ENCODE measurements around the gene STK11. TPM values are rescaled to one million over a fixed set of nuclear protein-coding genes. Genes with fewer than 3 reads are reported as not detected.
A peak's percentile ranks its signal among the peaks of the same experiment; 100 is the strongest.

STK11 gene
- total RNA-seq, 5 donors from 2014 or later (not counting 1 experiment from before 2014, with no cell fraction given) = 70.2 to 115 (median 99.5) TPM

DNA sequence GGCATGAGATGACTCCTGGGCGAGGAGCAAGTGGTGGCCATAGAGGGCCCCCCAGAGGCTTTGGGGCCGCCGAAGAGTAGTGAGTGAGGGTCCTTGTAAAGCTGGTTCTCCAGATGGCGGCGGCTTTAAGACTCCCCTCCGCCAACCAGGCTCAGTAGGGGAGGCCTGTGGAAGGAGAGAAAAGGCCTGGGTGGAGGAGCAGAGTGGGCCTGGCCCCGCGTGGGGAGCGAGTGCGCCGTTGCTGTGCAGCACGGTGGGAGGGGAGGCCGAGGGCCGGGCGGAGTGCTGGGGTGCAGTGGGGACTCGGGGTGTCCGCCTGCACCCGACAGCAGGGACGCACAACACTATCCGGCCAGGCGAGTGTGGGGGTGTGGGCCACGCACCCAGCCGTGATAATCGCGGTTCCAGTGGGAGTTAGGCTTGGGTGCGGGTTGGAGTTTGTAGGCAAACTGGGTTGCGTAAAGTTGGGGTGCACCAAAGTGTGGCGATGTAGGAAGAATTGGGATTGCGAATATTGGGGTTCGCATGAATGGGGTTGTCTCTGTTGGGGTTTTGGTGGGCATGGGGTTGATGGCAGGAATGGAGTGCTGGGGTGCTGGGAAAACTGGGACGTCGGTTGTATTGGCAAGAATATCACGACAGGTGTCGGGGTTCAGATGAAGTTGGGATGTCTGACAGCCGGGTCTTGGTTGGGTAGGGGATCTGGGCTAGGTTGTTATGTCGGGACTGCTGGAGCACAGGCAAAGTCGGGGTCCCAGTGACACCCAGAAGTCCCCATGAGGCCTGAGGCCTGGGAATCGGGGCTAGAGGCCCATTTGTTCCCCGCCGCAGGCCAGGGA is 62.9 kb downstream of the STK11 start:
- Mint-ChIP-seq H3K4me3 (peak overlapping the region; percentile 66 to 94 (median 76)), H3K36me3 (peaks cover 31% of the 10 kb centered on the region), H3K4me1 (peaks cover 55 to 73% (median 59%) of the 10 kb centered on the region in 3 donors), H3K9me3 (no peaks in the 10 kb centered on the region), H3K27me3 (no peaks in the 10 kb centered on the region), H3K27ac (peak overlapping the region; percentile 79 to 80)
- Histone ChIP-seq H3K27me3 (replicated peaks in 1 of 2; ENCODE audit: control insufficient read depth in 2 of 2, extremely low read depth in 1 of 2, insufficient read depth in 2 of 2, low read length in 1 of 2) (no peaks in the 10 kb centered on the region), H3K27ac (ENCODE audit: low read length) (peak overlapping the region; percentile 75), H3K4me1 (ENCODE audit: control insufficient read depth in 1 of 2, extremely low read depth in 1 of 2, insufficient read depth in 2 of 2, low read length in 2 of 2) (peaks cover 39 to 71% of the 10 kb centered on the region in 2 experiments), H3K9me3 (no peaks in the 10 kb centered on the region), H3K4me3 (ENCODE audit: control insufficient read depth in 1 of 2, extremely low read depth in 1 of 2, low read length in 1 of 2) (peak overlapping the region; percentile 5 to 95), H3K36me3 (ENCODE audit: control insufficient read depth in 2 of 2, extremely low read depth in 1 of 2, insufficient read depth in 1 of 2, low read length in 1 of 2) (peaks cover 13 to 30% of the 10 kb centered on the region in 2 donors)
- ChIA-PET CTCF (interaction anchor here (0.5 to 3.6 kb wide), 9 partner anchors 10 to 1768 kb away, joined by 3 to 115 read pairs (median 4); no protein-coding TSS in a partner anchor), POLR2A (interaction anchor here (0.5 to 2.8 kb wide), 29 partner anchors 9 to 877 kb away, joined by 3 to 58 read pairs (median 4); partner anchors contain the start of genes ABCA7 (in 1 of the 2), ARHGAP45 (in 1 of the 2), RNU6-2 (in 1 of the 2) and TCF3 (in 1 of the 2))
- DNase-seq = no peak
- no peak for ATAC-seq (replicated peaks in 1 of 4)
- WGBS (ENCODE audit: insufficient coverage) = 62% methylated on average over 28 of the region's 40 CpGs

- Mint-ChIP-seq H3K36me3 (peaks cover 37% of the 10 kb centered on the region), H3K27ac (peak within 1 kb of the TSS; percentile 86 to 89), H3K9me3 (no peaks in the 10 kb centered on the region), H3K4me1 (peaks cover 61 to 79% (median 64%) of the 10 kb centered on the region in 3 donors), H3K27me3 (no peaks in the 10 kb centered on the region), H3K4me3 (peak within 1 kb of the TSS; percentile 82 to 94 (median 89))
- CTCF ChIA-PET = interaction anchor here in 1 of 2 donors (0.6 to 1.4 kb wide), 6 partner anchors 11 to 1767 kb away, joined by 3 to 47 read pairs (median 4); no protein-coding TSS in a partner anchor
- ATAC-seq (replicated peaks in 1 of 4) (peak; percentile 79 to 83 (median 82)), DNase-seq (peak; percentile 94 to 100 (median 98))
- POLR2A ChIA-PET = interaction anchor here (0.5 to 2.8 kb wide), 30 partner anchors 10 to 876 kb away, joined by 3 to 58 read pairs (median 4); partner anchors contain the start of genes ABCA7 (in 1 of the 2), ARHGAP45 (in 1 of the 2), RNU6-2 (in 1 of the 2) and TCF3 (in 1 of the 2)
- Histone ChIP-seq H3K9me3 (no peaks in the 10 kb centered on the region), H3K36me3 (ENCODE audit: control insufficient read depth in 2 of 2, extremely low read depth in 1 of 2, insufficient read depth in 1 of 2, low read length in 1 of 2) (peaks cover 19 to 37% of the 10 kb centered on the region in 2 donors), H3K4me1 (ENCODE audit: control insufficient read depth in 1 of 2, extremely low read depth in 1 of 2, insufficient read depth in 2 of 2, low read length in 2 of 2) (peaks cover 44 to 77% of the 10 kb centered on the region in 2 experiments), H3K27ac (ENCODE audit: low read length) (peak within 1 kb of the TSS; percentile 91), H3K4me3 (ENCODE audit: control insufficient read depth in 1 of 2, extremely low read depth in 1 of 2, low read length in 1 of 2) (peak within 1 kb of the TSS; percentile 95 to 99), H3K27me3 (replicated peaks in 1 of 2; ENCODE audit: control insufficient read depth in 2 of 2, extremely low read depth in 1 of 2, insufficient read depth in 2 of 2, low read length in 1 of 2) (no peaks in the 10 kb centered on the region)
- WGBS (ENCODE audit: insufficient coverage) = under 1% methylated on average over 50 of the region's 50 CpGs
Observed at GRCh38 chr19:1269065-1269477, 63.5 kb downstream of the STK11 start, which contains the start of gene CIRBP. CIRBP (plus strand) TSS chr19:1269332; CDS start chr19:1270934, 1,602 bp downstream.

DNA sequence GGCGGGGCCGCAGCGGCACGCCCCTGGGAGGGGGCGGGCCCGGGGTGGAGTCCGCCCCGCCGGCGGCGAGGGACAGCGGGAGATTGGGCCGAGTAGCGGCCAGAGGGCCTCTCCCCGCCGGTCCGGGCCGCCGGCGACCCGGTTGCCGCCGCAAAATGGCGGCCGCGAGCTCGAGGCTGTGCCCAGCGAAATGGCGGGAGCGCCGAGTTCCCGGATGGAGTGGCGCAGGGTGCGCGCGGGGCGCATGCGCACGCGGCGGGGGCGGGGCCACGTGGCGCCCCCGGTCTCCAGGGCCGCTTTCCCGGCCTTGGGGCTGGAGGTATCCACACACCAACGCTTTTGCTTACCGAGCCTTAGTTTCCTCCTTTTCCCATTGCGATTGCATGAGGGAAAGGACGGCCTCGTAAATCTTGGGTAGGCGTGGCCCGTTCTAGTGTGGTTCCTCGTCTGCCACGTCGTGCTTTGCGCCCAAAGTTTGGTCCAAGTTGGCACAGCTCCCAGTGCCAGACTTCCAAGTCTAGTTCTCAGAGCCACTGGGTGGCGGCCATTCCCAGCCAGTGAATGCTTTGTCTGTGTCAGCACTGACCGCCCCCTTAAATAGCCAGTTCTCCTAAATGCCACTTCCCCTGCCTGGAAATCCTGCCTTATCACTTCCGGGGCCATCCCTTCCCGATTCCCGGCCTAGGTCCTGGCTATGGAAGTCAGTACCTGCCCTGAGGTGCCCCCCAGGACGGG is 64.1 kb downstream of the STK11 start:
- Histone ChIP-seq H3K36me3 (ENCODE audit: control insufficient read depth in 2 of 2, extremely low read depth in 1 of 2, insufficient read depth in 1 of 2, low read length in 1 of 2) (peaks cover 25 to 42% of the 10 kb centered on the region in 2 donors), H3K27ac (ENCODE audit: low read length) (peak overlapping the region; percentile 91), H3K4me1 (ENCODE audit: control insufficient read depth in 1 of 2, extremely low read depth in 1 of 2, insufficient read depth in 2 of 2, low read length in 2 of 2) (peaks cover 50 to 83% of the 10 kb centered on the region in 2 experiments), H3K27me3 (replicated peaks in 1 of 2; ENCODE audit: control insufficient read depth in 2 of 2, extremely low read depth in 1 of 2, insufficient read depth in 2 of 2, low read length in 1 of 2) (no peaks in the 10 kb centered on the region), H3K9me3 (no peaks in the 10 kb centered on the region), H3K4me3 (ENCODE audit: control insufficient read depth in 1 of 2, extremely low read depth in 1 of 2, low read length in 1 of 2) (peak overlapping the region; percentile 95 to 99)
- Mint-ChIP-seq H3K4me1 (peaks cover 64 to 78% (median 65%) of the 10 kb centered on the region in 3 donors), H3K4me3 (peak overlapping the region; percentile 82 to 94 (median 89)), H3K27ac (peak overlapping the region; percentile 86 to 89), H3K36me3 (peaks cover 37% of the 10 kb centered on the region), H3K9me3 (no peaks in the 10 kb centered on the region), H3K27me3 (no peaks in the 10 kb centered on the region)
- POLR2A ChIA-PET = interaction anchor here (0.6 to 2.8 kb wide), 13 partner anchors 10 to 1349 kb away, joined by 3 to 58 read pairs (median 5); partner anchors contain the start of genes ABCA7 (in 1 of the 2), ARHGAP45 (in 1 of the 2) and TCF3 (in 1 of the 2)
- DNase-seq (peak; percentile 73 to 93 (median 84)), ATAC-seq (replicated peaks in 1 of 4) (peak; percentile 48 to 55 (median 54))
- CTCF ChIA-PET = interaction anchor here in 1 of 2 donors (1.0 to 1.4 kb wide), 4 partner anchors 11 to 26 kb away, joined by 3 to 47 read pairs (median 4); no protein-coding TSS in a partner anchor
- WGBS (ENCODE audit: insufficient coverage) = under 1% methylated on average over 61 of the region's 64 CpGs

DNA sequence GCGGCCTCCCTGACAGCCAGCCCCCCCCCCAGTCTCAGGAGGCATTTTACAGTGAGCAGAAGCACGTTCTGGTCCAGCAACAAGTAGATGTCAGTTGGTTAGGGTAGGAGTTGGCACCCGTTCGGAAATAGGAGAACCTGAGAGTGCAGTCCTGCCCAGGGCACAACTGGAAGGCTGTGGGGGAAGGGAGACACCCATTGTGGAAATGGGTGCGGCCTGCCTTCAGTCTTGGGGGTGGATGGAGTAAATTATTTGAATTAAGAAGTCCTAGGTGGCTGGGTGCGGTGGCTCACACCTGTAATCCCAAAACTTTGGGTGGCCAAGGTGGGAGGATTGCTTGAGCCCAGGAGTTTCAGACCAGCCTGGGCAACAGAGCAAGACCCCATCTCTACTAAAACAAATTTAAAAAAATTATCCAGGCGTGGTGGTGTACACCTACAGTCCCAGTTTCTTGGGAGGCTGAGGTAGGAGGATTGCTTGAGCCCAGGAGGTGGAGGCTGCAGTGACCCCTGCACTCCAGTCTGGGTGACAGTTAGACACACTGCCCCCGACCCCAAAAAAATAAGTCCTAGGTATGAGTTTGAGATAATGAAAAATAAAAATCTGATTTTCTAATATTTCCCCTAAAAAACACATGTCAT is 64.8 kb downstream of the STK11 start:
- ChIA-PET CTCF (no interaction called here), POLR2A (no interaction called here)
- no peak for ATAC-seq (replicated peaks in 1 of 4)
- H3K27ac Mint-ChIP-seq = peak overlapping the region; percentile 86 to 89
- DNase-seq = peak in 2 of 35 experiments; percentile 35 to 43
- H3K4me1 Mint-ChIP-seq = peaks cover 59 to 73% (median 62%) of the 10 kb centered on the region in 3 donors
- WGBS (ENCODE audit: insufficient coverage) = 0% methylated on average over 3 of the region's 8 CpGs
- H3K27me3 Mint-ChIP-seq = no peaks in the 10 kb centered on the region
- peak overlapping the region; percentile 91 for H3K27ac ChIP-seq (ENCODE audit: low read length)
- peaks cover 53 to 89% of the 10 kb centered on the region in 2 experiments for H3K4me1 ChIP-seq (ENCODE audit: control insufficient read depth in 1 of 2, extremely low read depth in 1 of 2, insufficient read depth in 2 of 2, low read length in 2 of 2)
- no peaks in the 10 kb centered on the region for H3K9me3 ChIP-seq
- no peaks in the 10 kb centered on the region for H3K27me3 ChIP-seq (replicated peaks in 1 of 2; ENCODE audit: control insufficient read depth in 2 of 2, extremely low read depth in 1 of 2, insufficient read depth in 2 of 2, low read length in 1 of 2)
- H3K4me3 ChIP-seq (ENCODE audit: control insufficient read depth in 1 of 2, extremely low read depth in 1 of 2, low read length in 1 of 2) = peak overlapping the region; percentile 95 to 99
- H3K4me3 Mint-ChIP-seq = peak overlapping the region; percentile 82 to 94 (median 89)
- H3K36me3 Mint-ChIP-seq = peaks cover 37% of the 10 kb centered on the region
- no peaks in the 10 kb centered on the region for H3K9me3 Mint-ChIP-seq
- H3K36me3 ChIP-seq (ENCODE audit: control insufficient read depth in 2 of 2, extremely low read depth in 1 of 2, insufficient read depth in 1 of 2, low read length in 1 of 2) = peaks cover 22 to 47% of the 10 kb centered on the region in 2 donors

- DNase-seq = peak in 1 of 35 experiments; percentile 32
- H3K36me3 ChIP-seq (ENCODE audit: control insufficient read depth in 2 of 2, extremely low read depth in 1 of 2, insufficient read depth in 1 of 2, low read length in 1 of 2) = peaks cover 21 to 47% of the 10 kb centered on the region in 2 donors
- WGBS (ENCODE audit: insufficient coverage) = 64% methylated on average over 20 of the region's 26 CpGs
Observed at GRCh38 chr19:1270854-1271527, 65.4 kb downstream of the STK11 start.

More at GRCh38 chr19:1270854-1271527, 65.4 kb downstream of the STK11 start:
- H3K27ac ChIP-seq (ENCODE audit: low read length) = peak overlapping the region; percentile 91
- ChIA-PET CTCF (no interaction called here), POLR2A (no interaction called here)
- Mint-ChIP-seq H3K27me3 (no peaks in the 10 kb centered on the region), H3K9me3 (no peaks in the 10 kb centered on the region), H3K36me3 (peaks cover 37% of the 10 kb centered on the region), H3K4me1 (peaks cover 58 to 68% (median 58%) of the 10 kb centered on the region in 3 donors), H3K27ac (peak overlapping the region; percentile 86 to 89), H3K4me3 (peak overlapping the region; percentile 82 to 94 (median 89))
- no peaks in the 10 kb centered on the region for H3K27me3 ChIP-seq (replicated peaks in 1 of 2; ENCODE audit: control insufficient read depth in 2 of 2, extremely low read depth in 1 of 2, insufficient read depth in 2 of 2, low read length in 1 of 2)
- H3K9me3 ChIP-seq = no peaks in the 10 kb centered on the region
- H3K4me1 ChIP-seq (ENCODE audit: control insufficient read depth in 1 of 2, extremely low read depth in 1 of 2, insufficient read depth in 2 of 2, low read length in 2 of 2) = peaks cover 51 to 87% of the 10 kb centered on the region in 2 experiments
- no peak for ATAC-seq (replicated peaks in 1 of 4)
- peak overlapping the region; percentile 95 to 99 for H3K4me3 ChIP-seq (ENCODE audit: control insufficient read depth in 1 of 2, extremely low read depth in 1 of 2, low read length in 1 of 2)

Measured in T-cell (primary cell).